Measurements from ENCODE around the gene ANKRD13B.
A peak's percentile ranks its signal among the peaks of the same experiment; 100 is the strongest.

The ANKRD13B gene

DNA sequence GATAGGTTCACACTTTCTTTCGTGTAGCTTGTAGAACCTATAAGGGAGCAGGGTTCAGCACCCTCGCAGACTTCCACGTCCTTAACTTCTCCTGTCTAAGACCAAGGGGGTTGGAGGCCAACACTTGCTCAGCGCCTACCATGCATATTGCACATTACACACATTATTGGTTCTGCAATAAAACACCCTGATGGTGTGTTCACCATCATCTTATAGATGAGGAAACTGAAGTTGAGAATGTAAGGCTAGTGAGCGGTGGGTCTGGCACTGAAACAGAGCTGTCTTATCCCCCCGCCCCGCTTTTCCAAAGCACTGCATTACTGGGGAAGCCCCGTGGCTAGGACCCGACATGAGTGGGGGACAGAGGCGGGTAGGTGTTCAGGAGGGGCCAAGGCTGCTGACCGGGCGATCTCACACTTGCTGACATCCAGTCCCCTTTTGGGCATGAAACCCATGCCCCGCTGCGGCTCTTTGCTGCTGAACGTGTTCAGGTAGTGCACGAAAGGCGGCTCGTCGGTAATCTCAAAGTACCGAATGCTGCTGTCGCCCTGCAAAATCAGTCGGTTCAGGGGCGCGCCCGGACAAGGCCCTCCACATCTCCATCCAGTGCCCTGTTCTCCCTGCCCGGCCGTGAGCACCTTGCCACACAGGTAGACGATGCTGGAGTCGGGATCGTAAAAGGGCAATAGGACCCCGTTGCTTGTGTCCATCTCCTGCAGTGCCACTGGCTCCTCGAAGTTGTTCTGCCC lies 23.5 kb downstream of the ANKRD13B start:
- DNase-seq (ENCODE audit: low read depth), result no peak

DNA sequence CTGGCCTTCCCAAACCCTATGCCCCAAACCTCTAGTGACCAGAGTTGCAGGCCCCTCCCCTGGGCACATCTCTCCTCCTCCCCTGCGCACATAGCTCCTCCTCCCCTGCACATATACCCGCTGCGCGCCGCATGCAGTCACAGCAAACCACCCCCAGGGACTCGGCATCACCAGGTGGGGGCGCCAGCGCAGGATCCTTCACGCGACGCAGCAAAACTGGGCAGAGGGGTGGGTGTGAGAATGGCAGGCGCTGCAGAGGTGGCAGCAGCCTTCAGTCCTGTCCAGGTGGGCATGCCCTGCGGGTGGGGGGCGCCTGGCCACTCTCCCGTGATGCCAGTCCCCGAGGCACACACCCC lies 24.2 kb downstream of the ANKRD13B start:
- peak; percentile 66 for DNase-seq (ENCODE audit: low read depth)

DNA sequence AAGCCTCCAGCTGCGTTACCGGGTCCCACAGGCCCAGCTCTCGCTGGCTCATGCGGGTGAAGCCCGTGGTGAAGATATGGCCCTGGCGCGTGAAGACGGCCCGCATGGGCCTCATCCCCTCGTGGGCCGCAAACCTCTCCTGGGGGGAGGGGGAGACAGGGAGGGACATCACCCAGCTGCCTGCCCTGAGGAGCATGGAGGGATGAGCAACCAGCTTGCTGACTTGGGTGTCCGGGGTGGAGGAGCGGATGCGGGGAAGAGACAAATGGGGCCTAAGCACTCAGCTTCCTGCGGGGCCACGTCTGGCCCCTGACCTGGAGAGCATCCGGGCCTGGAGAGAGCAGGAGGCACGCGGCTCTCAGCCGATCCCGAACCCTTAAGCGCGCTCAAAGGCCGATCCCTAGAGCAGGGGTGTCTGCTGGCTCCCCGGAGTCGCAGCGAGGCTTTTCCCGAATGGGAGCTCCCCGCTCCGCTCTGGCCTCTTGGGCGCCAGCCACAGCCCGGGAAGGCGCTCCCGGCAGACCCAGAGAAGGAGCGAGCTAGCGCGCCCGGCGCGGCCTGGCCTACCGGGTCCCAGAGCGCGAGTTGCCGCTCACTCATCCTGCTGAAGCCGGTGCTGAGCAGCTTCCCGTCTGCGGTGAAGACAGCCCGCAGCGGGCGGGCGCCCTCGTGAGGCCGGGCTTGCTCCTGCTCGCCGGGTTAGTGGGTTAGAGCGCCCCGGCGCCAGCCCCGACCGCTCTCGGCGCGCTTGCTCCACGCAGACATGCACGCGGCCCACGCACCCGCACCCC lies 24.7 kb downstream of the ANKRD13B start:
- DNase-seq (ENCODE audit: low read depth), result peak; percentile 55

DNA sequence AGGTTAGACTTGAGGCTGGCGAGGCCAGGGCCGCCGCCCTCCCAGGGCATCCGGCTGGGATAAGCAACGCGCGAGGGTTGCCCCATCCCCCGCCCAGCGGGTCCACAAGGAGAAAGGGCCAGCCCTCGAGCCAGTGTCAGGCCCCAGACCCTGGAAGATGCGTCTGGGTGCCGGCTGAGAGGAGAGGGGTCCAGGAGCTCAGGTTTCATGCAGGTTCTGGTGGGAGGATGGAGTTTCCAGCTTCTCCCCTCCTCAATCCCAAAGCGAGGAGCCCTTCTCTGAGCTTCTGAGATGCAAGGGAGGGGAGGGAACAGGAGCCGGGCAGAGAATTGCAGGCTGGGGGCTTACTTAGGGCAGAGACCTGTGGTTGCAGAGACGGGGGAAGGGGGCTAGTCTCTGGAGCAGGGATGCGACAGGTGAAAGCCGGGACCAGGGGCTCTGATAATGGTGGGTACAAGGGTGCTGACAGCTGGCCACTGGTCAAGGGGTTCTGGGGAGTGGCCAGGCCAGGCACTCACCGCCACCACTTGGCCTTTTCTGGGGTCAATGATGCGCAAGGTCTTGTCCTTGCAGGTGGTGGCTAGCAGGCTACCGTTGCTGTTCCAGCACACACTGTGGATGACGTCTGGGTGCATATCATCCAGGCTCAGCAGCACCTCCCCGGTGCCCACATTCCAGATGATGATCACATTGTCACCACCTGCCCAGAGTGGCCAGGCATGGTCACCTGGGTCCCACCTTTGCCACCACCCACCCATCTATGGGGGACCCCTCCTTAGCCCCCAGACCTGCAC lies 25.5 kb downstream of the ANKRD13B start:
- DNase-seq (ENCODE audit: low read depth), result no peak

DNA sequence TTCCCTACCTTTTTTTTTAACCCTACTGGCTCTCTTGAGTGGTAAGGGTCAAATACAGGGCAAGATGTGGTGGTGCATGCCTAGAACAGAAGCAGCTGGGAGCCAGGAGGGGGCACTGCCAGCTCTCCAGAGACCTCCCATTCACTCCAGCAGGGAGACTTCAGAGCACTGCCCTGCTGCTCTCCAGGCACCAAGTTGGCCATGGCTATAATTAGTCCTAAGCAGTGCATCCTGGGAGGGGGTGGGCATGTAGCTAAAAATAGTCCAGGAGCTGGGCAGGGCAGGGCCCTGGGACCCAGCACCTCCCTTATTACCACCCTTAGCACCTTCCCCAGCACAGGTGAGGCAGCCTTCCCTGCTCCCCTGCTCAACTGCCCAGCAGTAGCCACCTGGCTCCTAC lies 26.3 kb downstream of the ANKRD13B start:
- peak; percentile 43 for DNase-seq (ENCODE audit: low read depth)

DNA sequence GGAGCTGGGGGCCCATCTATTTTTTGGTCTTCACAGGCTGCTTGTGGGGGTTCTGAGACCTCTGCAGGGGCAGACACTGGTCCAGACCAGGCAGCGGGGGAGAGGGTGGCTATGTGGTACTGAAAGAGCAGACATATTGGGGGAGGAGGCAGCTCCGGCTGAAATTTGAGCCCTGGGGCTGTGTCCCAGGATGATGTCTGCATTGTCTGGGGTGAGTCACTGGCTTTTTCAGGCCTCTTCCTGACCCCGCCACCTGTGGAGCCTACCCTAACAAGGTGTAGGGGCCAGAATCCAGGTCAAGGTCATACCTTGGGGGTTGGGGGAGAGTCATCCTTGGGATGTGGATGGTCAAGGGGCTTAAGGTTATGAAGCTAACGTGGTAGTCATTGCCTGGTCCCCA lies 27.3 kb downstream of the ANKRD13B start:
- DNase-seq (ENCODE audit: low read depth), result no peak

DNA sequence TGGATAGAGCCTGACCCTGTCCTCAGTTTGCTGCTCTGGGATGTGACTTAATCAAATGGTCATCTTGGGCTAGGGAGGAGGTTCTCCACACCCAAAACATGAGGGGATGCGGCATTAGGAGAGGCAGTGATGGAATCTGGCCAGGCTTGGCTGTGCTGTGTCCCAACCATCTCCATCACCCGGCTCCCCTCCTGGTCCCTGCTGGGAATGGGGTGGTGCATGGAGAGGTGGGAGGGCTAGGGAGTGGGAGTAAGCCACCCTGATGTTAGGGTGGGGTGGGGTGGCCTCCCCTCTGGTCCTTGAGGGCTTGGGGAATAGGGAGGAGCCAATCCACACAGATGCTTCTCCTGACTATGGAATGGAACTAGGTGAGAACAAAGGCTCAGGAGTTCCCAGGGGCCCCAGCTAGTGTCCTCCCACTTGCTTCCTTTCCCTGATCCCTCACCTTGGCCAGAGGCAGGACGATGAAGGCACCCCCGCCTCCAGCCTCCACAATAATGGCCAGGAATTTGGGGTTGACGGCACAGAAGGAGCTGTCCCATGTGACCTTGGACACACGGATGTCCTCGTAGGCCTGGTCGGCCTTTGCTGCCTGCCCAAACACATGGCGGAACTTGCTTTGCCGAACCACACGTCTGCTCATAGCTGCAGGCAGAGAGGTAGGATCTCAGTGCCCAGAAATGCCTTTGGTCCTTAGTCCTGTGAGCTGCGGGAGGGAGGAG lies 28.0 kb downstream of the ANKRD13B start:
- no peak for DNase-seq (ENCODE audit: low read depth)

DNA sequence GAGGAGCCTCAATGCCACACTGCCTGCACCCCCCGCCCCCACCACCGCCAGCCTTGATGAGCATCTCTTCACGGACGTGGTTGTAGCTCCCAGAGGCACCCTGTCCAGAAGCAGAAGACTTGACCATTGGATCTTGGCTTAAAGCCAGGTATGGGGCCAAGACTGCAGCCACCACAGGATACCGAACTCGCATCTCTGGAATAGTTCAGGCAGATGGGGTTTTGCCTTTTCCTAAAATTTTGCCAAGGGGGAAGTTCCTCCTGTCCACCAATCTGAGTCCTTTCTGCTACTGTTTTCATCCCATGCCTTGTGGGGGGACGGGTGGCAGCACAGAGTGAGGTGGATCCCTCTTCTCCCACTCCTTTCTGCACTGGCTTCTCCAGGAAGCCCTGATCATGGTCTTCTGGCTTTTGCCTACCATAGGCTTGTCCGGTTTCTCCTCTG lies 28.8 kb downstream of the ANKRD13B start:
- DNase-seq (ENCODE audit: low read depth), result no peak

DNA sequence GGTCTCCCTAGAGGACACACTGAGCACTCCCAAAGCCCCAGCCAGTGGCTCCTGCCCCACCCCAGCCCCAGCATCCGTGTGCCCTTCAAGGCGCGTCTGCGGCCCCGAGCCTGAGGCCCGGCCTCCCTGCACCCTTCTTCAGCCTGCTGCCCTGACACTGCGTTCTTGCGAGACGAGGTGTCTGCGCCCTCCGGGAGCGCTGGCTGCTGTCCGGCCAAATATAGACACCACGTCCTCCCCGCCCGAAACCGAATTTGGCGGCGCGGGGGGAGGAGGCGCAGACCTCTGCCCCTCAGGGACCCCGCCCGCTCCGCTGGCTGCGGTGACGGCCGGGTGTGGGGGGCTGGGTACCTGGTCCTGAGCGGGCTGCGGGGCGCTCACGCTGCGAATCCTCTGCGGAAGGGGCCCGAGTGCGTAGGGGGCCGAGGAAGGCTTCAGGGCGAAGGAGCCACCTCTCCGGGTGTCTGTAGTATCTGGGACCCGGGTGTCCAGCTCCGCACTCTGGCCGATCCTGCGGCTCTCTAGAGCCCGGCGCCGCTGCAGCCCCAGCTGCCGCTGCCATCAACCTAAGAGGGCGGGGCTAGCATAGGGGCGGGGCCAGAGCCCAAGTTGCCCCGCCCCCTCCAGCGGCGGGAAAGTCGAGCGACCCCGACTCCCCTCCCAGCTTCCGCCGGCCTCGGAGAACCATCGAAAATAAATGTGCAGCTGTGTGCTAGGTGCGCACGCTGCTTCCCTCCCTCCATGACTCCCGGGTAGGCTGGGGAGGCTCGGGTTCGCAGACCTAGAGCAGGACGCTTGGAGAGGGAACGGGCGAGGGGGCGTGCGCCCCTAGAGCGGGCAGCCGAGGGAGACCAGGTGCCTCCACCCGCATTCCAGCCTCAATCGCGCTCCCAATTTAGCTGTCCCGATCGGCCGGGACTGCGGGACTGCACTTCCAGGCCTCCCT lies 29.7 kb downstream of the ANKRD13B start, which contains the start of gene CORO6:
Gene CORO6, minus strand, starts transcription at position 576 of the 946 bp plus-strand sequence. CDS start 1,491 bp downstream, outside the sequence.
- peak; percentile 39 for DNase-seq (ENCODE audit: low read depth)

DNA sequence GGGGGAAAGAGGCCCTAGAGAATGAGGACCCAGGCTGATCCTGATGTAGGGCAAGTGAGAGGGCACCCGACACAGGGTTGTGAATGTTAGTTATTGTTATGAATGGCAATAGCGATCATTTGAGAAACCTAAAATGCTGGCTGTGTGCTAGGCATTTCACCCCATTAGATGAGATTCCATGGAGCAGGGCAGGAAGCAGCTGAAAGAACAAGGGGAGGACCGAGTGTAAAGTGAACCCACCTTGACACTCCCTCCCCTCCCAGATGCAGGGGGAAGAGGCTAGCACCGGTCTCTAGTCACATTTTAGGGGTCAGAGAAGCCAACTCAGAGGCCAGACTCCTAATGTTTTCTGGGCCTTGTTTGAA lies 30.3 kb downstream of the ANKRD13B start:
- DNase-seq (ENCODE audit: low read depth), result no peak

DNA sequence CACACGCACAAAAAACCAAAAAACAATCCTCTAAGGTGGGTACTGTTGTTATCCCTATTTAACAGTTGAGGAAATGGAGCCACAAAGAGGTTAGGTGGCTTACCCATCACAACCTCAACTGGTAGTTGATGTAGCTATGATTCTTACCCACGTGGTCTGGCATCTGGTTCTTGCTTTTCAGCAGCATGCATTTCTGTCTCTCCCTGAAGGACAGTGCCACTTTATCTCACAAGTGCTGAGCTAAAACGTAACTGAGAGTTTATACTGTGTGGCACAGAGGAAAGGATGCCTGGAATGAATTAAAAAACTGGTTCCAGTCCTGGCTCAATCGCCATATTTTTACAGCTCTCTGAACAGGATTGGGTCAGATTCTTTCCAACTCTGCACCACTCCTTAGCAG lies 31.7 kb downstream of the ANKRD13B start:
- DNase-seq (ENCODE audit: low read depth), result no peak

DNA sequence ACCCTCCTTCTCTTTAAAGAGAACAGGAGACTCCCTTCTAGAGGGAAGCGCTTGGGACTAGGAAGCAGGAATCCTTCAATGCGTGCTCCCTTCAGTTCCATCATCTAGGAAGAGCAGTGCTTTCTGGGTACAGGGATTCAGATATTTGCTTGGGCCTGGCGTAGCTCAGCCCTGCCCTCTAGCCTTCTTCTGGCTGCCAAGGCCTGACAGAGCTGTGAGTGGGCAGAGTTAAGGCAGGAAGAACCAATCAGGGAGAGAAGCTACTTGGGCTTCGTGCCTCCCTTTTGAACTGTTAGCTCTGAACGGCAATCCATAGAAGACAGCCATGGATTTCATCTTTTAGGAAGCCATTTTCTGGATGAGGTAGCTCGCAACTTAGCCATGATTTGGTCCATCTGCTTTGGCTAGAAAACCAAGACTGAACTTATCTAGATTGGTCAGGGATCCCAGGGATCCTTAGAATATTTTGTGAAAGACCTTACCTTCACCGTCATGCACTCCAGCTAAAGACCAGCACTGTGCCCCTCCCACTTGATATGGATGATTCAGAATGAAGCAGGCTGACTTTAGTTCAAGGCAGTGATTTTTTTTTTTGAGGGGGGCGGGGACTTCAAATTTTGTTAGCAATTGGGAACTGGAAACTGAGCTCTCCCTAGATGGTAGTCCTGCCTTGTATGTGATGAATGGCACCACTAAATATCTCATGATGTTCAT lies 32.3 kb downstream of the ANKRD13B start:
- DNase-seq (ENCODE audit: low read depth), result peak; percentile 77

DNA sequence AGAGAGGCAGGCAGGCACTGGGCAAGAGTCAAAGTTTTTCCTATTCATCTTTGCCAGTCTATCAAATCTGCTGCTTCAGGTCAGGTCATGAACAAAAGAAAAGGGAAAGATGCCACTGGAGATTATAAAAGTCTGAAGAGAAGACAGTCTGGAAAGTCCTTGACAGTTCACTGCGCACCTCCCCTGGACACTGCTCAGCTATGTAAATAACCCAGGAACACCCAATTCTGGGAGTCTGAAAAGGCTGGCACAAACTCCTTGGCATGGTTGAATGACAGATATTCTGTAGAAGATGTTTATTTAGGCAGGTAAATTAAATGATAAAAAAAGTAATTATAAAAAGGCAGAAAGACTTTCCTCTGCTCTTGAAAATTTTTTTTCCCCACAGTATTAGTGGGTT lies 35.0 kb downstream of the ANKRD13B start:
- no peak for DNase-seq (ENCODE audit: low read depth)

DNA sequence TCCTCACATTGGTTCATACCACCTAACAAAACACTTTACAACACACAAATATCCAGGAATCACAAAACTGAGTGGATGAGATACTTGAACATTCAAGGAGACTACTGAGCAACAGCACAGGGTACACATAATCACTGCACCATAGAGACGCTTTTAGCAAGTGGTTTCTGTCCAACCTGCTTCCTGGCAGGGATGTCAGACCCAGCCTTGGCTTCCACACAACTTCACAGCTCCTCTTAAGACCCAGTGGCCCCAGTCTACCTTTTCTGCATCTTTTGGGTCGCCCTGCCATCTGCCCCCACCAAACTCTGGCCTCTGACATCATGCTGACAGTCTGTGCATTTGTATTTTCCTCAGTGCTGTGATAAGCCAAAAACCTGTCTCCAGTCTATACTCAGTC lies 35.7 kb downstream of the ANKRD13B start:
- no peak for DNase-seq (ENCODE audit: low read depth)

DNA sequence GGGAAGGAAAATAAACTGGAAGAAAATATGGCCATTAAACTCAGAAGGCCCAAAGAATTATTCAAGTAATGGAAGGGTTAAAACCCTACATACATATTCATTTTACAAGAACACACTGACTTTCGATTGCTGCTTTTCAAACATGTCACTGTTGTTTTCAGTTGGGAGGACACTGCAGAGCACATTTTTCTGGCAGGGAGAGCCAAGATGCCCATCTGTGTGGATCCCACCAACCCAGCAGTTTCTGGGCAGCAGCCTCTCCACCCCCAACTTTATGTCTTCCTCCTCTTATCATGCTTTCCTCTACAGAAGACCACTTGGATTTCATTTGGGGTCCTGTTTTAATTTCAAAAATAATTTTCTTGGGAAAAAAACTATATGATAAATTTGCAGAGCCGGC lies 36.9 kb downstream of the ANKRD13B start:
- DNase-seq (ENCODE audit: low read depth), result no peak

DNA sequence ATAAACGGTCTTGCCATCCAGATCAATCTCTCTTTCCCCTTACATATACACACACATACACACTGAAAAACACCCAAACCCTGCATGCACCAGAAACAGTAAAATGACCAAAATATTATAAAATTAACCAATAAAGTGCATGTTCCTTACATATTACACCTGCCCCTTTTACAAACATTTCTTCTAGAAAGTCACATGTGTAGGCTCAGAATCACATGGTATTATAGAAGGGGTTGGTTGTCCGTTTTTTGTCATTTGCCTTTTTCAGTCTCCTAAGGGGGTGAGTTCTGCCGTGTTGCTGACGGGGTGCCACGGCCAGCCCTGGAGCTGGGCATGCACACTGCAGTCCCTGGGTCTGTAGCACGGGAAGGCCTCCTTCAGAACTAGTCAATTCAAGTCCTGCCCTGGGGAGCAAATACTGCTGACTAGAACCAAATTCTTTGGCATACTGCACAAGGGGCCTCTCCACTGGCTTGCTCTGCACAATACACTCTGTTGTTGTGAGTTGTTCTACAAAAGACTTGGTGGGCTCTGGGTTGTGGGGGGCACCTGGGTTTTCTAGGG lies 37.8 kb downstream of the ANKRD13B start:
- no peak for DNase-seq (ENCODE audit: low read depth)

DNA sequence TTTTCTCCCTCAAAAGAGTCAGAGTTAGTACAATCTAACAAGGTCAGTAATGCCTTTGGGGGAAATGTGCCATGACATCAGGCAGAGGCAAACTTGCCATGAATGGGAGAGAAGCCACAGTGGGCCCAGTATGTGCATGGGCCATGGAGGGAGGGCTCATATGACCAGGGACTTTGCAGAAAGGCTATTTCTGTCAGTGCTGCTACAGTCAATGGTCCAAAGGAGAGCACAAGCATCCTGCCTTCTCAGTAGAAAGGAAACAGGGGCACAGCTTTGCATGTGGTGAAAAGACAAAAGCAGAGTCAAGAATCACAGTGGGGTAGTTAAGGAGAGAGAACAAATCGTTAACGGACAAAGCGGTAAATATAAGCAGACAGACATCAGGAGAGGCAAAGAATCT lies 41.0 kb downstream of the ANKRD13B start:
- no peak for DNase-seq (ENCODE audit: low read depth)

DNA sequence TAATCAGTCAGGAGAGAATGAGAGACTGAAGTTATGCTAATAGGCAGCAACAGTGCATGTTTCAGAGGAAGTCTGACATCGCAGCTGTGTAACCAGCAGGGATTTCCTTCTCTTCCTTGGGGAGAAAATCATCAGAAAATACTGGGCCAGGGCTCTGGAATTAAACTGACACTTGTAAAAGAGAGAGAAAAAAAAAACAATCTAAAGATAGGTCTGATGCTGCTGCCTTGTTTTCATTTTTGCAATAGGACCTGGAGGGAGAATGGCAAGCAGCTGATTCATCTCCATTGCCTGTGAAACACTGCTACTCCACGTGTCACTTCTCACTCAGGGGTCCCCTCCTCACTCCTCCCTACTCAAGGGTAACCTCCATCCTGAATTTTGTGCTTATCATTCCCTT lies 47.5 kb downstream of the ANKRD13B start:
- DNase-seq (ENCODE audit: low read depth), result peak; percentile 83

DNA sequence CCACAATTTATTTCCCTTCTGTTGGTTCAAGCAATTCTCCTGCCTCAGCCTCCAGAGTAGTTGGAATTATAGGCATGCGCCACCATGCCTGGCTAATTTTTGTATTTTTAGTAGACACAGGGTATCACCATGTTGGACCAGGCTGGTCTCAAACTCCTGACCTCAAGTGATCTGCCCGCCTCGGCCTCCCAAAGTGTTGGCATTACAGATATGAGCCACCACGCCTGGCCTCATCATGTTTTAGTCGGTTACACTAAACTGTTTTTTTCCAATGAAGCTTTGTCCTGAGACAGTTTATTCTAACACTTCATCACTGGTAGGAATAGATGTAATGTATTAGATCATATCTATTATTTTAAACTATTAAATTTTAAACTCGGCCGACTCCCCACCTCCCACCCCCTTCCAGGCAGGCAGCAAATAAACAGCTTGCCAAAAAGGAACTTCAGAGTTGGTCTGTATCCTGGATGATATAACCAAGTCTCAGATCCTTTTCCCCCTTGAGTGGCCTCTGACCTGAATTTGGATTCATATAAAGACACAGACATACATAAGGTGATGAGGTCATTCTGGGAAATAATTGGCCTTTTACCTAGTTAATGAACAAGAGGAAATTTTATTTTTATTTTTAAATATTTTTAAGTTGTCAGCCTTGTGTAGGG lies 48.2 kb downstream of the ANKRD13B start:
- DNase-seq (ENCODE audit: low read depth), result no peak

Measured in fibroblast of gingiva (primary cell).